Stimulated activated naive B cell treated with anti-CD40 and anti-IgM and Interleukin-4, amounts not matched to agents 10 μg/mL and 1 μg/mL and 100 μg/mL, for 72 hours (primary cell): ENCODE data around the gene PFKFB4.

Experiments
- ATAC-seq, 2 donors: fragments of 150-1000 bp; cut with Tn5 transposase; replicated peaks; 2 replicates each; pipeline ENCODE4 v1.10.0; 2021; ENCODE audit warnings: moderate library complexity in 1 of 2
- DNase-seq: peaks from one replicate; pipeline ENCODE4 v3.0.0; 2021
- H3K27ac Mint-ChIP-seq: one replicate; pipeline ENCODE4 v1.8.0; 2022; ENCODE audit warnings: mild to moderate bottlenecking, mixed read lengths
- H3K27me3 Mint-ChIP-seq, 2 donors: one replicate each; pipeline ENCODE4 v1.8.0; 2022; ENCODE audit warnings: mixed read lengths in 2 of 2
- H3K36me3 Mint-ChIP-seq, 2 donors: one replicate each; pipeline ENCODE4 v1.8.0; 2022; ENCODE audit warnings: mixed read lengths in 2 of 2, mild to moderate bottlenecking in 1 of 2
- H3K4me1 Mint-ChIP-seq, 2 donors: one replicate each; pipeline ENCODE4 v1.8.0; 2022; ENCODE audit warnings: mixed read lengths in 2 of 2, mild to moderate bottlenecking in 1 of 2
- H3K4me3 Mint-ChIP-seq, 2 donors: one replicate each; pipeline ENCODE4 v1.8.0; 2022; ENCODE audit warnings: mild to moderate bottlenecking in 2 of 2, mixed read lengths in 2 of 2, moderate library complexity in 1 of 2
- H3K9me3 Mint-ChIP-seq, 2 donors: one replicate each; pipeline ENCODE4 v1.8.0; 2022; ENCODE audit warnings: mixed read lengths in 2 of 2, mild to moderate bottlenecking in 1 of 2

PFKFB4 gene

DNA sequence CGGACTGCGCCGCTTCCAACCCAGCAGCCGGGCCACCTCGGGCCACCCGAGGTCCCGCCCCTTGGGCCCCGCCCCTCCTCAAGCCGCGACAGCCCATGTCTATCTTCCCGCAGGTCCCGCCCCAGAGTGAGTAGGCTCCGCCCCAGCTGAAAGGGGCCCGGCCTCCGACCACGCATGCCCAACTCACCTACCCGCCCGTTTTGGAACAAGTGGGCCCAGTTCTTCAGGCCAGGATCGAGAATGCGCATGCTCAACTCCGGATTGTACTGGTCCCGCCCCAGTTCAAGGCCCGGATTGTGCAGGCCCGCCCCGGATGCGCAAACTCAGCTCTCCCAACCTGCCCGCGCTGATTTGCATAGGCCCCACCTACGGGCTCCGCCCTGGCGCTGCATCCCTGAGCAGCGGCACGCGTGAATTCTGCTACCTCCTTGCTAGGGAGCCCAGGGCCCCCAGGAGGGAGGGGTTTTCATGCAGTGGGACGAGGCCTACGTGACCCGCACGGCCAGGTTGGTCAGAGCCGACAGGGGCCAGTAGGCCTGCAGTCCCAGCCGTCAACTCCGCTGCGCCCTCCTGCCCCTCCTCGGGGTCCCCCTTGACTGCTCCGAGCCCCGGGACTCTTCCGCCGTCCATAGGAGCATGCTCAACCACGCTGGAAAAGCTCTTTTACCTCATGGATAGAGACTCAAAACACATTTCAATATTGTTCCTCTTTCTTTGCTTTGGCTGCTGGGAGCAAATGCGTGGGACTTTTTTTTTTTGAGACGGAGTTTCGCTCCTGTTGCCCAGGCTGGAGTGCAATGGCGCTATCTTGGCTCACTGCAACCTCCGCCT, at the start of gene PFKFB4:
Gene PFKFB4, minus strand, starts transcription at position 8 of the 831 bp plus-strand sequence. CDS start 26 bp downstream, outside the sequence.
- peak within 1 kb of the TSS; percentile 96 for H3K27ac Mint-ChIP-seq
- H3K4me3 Mint-ChIP-seq: peak within 1 kb of the TSS; percentile 87
- no peaks in the 10 kb centered on the region for H3K9me3 Mint-ChIP-seq
- H3K36me3 Mint-ChIP-seq: no peaks in the 10 kb centered on the region
- ATAC-seq: peak; percentile 90 to 91
- peak; percentile 99 for DNase-seq
- no peaks in the 10 kb centered on the region for H3K27me3 Mint-ChIP-seq
- H3K4me1 Mint-ChIP-seq: peaks cover 32 to 45% of the 10 kb centered on the region in 2 donors

DNA sequence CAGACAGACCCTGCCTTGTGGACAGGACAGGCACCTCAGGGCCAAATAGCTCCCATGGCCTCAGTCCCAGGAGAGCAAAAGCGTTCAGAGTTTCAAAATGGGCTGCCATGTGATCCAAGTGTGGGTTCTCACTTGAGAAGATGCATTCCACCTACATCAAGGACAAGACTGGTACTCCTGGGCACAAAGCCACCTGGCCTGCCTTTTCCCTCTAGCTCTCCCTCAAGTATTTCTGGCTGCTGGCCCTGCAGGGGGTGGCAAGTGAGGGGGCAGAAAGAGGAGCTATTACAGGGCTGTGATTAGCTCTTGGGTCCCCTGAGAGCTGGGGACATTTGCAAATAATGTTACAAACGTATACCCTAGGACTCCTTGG, 45.0 kb upstream of the PFKFB4 start:
- Mint-ChIP-seq H3K27me3 (no peaks in the 10 kb centered on the region), H3K4me1 (peaks cover 0 to 2% of the 10 kb centered on the region in 2 donors), H3K4me3 (no peak overlapping the region), H3K36me3 (peaks cover 29 to 64% of the 10 kb centered on the region in 2 donors), H3K9me3 (no peaks in the 10 kb centered on the region), H3K27ac (no peak overlapping the region)
- ATAC-seq (no peak), DNase-seq (no peak)

DNA sequence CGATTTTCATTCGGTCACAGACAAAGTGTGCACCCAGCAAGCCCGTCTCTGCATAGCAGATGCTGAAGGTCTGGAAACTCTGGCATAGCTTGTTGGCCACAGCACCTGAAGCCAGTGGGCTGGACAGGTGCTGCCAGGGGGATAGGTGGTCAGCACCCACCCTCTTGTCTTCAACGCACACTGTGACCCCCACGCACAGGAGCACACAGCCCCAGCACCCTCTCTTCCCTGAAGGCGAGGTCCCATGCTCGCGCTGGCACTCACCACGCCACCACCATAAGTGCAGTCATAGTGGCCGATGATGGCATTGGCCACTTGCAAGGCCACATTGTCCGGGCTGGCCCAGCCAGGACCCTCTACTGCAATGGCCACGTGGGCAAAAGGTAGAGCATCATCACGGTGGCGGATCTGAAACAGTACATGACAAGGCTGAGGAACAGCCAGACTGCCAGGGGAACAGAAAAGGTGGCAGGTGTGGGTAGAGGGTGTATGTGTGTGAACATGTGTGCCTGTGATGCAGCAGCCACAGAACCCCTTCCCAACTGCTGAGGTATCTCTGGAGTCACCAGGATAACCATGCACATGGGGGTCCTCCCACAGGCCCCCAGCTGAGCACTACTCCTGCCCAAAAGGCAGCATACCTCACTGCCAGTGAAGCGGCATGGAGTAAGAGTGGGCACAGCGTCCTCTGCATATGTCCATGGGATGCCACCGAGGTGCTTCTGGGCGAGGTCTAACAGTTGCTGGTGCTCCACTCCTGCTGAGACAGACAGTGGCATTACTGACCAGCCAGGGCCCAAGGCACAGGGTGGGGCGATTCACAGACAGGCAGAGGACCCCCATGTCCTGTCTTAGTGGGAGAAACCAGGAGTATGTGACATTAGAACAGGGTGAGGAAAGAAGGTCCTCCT, 44.4 kb upstream of the PFKFB4 start:
- Mint-ChIP-seq H3K27me3 (peaks cover 0 to 2% of the 10 kb centered on the region in 2 donors), H3K27ac (no peak overlapping the region), H3K4me1 (peaks cover 0 to 5% of the 10 kb centered on the region in 2 donors), H3K4me3 (no peak overlapping the region), H3K36me3 (peaks cover 29 to 65% of the 10 kb centered on the region in 2 donors), H3K9me3 (no peaks in the 10 kb centered on the region)
- DNase-seq (no peak), ATAC-seq (no peak)

DNA sequence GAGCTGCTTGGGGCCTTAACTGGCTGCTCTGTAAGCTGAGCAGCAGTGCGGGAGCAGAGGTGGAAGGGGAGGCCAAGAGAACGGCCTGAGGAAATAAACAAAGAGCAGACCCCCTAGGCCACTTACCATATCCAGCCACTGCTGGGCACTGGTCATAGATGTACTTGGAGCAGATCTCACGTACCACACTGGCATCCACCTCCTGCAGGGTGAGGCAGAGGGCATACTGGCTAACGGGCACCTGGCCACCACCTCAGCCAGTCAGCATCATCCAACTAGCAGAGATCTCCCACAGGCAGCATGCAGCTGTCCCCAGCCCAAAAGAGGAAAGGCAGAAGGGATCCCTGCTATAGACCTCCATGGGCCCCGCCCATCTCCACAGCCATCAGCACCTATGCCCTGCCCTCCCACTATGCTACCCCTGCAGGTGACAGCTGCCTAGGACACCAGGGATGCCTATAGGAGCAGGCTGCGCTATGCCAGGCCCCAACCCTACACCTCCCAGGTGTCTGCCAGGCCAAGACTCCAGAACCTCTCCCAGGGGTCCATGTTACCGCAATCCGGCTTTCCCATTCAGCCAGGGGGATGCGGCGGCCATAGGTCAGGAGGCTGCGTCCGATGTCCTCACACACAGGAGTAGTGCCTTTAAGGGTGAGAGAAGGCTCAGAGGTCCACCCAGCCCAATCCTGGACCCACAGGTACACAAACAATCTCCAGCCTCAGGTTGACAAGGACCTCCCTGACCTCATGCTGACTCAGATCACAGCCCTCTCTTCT, 43.1 kb upstream of the PFKFB4 start:
- Mint-ChIP-seq H3K4me3 (no peak overlapping the region), H3K9me3 (no peaks in the 10 kb centered on the region), H3K4me1 (peaks cover 5% of the 10 kb centered on the region in 2 donors), H3K36me3 (peaks cover 27 to 57% of the 10 kb centered on the region in 2 donors), H3K27me3 (peaks cover under 1 to 4% of the 10 kb centered on the region in 2 donors), H3K27ac (no peak overlapping the region)
- ATAC-seq (no peak), DNase-seq (no peak)

DNA sequence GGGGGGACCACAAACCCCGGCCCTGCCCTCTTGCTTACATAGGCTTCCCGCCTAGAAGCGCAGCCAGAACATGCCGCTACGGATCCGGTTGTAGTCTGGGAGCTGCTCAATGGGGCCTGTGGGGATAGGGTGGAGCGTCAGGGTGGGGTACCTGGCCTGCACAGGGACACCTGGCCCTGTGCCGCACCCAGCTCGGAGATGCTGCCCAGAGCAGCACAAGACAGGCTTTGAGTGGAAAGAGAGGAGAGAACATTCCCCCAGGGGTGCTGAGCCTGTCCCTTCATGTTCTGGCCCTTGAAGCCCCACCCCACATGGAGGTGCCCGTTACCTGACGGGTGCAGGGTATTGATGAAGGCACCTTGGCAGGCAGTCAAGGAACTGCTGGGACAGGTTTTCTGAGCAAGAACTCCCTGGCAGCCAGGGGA, 42.5 kb upstream of the PFKFB4 start:
- H3K27ac Mint-ChIP-seq: no peak overlapping the region

DNA sequence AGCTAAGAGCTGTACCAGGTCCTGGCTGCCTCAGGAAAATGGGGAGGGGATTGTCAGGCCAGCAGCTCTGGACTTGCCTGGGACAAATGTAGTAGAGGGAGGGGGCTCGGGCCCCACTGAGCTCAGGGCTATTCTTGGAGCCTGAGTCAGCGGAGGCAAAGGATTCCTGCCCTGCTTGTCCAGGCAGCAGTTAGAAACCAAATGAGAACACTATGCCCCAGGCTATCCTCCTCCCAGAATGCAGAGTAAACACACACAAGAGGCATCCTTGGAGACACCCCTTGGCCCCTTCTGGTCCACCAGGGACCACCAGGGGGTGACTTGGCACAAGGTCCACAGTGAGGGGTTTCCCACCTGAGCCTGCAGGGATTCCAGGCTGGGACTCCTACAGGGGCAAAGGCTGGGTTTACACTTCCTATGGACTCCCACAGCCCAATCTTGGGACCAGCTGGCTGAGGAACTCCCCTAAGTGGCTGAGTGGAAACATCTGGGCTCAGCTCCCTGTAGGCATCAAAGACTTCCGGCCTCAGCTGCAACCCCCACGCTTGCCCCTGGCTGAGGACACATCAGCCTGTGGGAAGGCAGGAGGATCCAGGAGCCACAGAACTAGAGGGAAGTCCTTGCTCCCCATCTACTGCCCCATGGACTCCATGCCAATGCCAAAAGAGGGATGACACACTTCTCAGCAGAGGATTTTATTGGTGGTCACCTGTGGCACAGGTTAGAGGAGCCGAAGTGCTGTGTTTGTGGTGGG, 41.9 kb upstream of the PFKFB4 start:
- H3K27me3 Mint-ChIP-seq: peaks cover 10 to 11% of the 10 kb centered on the region in 2 donors
- peak overlapping the region; percentile 31 for H3K27ac Mint-ChIP-seq
- DNase-seq (no peak), ATAC-seq (no peak)
- no peak overlapping the region for H3K4me3 Mint-ChIP-seq
- no peaks in the 10 kb centered on the region for H3K9me3 Mint-ChIP-seq
- peaks cover 20 to 50% of the 10 kb centered on the region in 2 donors for H3K36me3 Mint-ChIP-seq
- peaks cover 10 to 11% of the 10 kb centered on the region in 2 donors for H3K4me1 Mint-ChIP-seq

More for the DNA sequence above, 42.5 kb upstream of the PFKFB4 start:
- Mint-ChIP-seq H3K36me3 (peaks cover 21 to 51% of the 10 kb centered on the region in 2 donors), H3K9me3 (no peaks in the 10 kb centered on the region), H3K4me1 (peaks cover 10 to 11% of the 10 kb centered on the region in 2 donors), H3K4me3 (no peak overlapping the region), H3K27me3 (peaks cover 7 to 9% of the 10 kb centered on the region in 2 donors)
- DNase-seq (no peak), ATAC-seq (no peak)

DNA sequence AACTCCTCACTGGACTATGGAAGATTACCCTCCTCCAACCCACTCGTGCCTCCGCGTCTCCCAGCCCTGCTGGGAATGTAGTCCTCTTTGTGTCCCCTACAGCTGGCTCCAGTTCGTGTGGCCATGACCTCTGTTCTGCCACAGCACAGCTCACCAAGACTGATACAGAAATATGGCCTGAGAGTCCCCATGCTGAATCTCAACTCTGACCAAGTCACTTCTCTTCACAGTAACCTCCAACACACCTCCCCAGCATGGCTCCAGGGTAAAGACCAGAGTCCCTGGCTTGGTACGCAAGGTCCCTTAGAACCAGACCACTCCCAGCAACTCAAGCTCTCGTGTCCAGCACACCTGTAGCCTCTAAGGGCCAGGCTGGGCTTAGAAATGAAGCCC, 40.8 kb upstream of the PFKFB4 start:
- H3K4me3 Mint-ChIP-seq: no peak overlapping the region
- H3K36me3 Mint-ChIP-seq: peaks cover 14 to 42% of the 10 kb centered on the region in 2 donors
- peaks cover 20 to 22% of the 10 kb centered on the region in 2 donors for H3K27me3 Mint-ChIP-seq
- DNase-seq (no peak), ATAC-seq (no peak)
- peaks cover 10 to 11% of the 10 kb centered on the region in 2 donors for H3K4me1 Mint-ChIP-seq
- H3K9me3 Mint-ChIP-seq: no peaks in the 10 kb centered on the region
- peak overlapping the region; percentile 87 for H3K27ac Mint-ChIP-seq

DNA sequence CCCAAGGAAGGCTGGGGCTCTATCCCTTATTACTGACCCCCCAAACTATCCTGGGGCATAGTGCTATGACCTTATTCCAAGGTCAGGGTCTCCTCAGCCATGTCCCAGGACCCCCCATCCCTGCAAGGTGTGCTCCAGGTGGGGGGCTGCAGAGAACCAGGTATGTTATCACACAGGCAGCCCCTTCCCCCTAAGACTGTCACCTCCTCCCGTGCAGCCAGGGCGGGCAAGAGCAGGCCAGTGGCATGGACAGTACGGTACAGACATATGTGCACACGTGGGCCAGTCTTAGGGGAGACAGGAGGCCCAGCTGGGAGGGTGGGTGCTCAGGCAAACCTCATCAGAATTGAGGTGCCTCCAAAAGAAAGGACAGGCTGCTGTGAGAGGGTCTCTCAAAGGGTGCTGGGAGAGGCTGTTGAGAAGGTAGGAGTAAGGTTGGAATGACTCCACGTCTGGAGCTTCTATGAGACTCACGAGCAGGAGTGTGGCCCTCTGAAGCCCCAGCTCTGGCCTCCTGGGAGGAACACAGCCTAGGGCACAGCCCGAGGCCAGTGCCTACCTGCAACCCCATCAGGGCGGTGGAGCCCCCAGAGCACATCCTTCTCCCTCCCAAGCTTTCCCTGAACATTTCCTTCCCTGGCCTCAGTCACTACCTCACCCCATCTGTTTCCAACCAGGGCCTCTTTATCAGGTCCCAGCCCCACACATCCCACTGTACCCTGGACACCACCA, 40.2 kb upstream of the PFKFB4 start:
- no peaks in the 10 kb centered on the region for H3K9me3 Mint-ChIP-seq
- H3K4me3 Mint-ChIP-seq: no peak overlapping the region
- peaks cover 20 to 27% of the 10 kb centered on the region in 2 donors for H3K27me3 Mint-ChIP-seq
- H3K27ac Mint-ChIP-seq: no peak overlapping the region
- no peak for DNase-seq
- H3K36me3 Mint-ChIP-seq: peaks cover 12 to 38% of the 10 kb centered on the region in 2 donors
- peaks cover 10 to 11% of the 10 kb centered on the region in 2 donors for H3K4me1 Mint-ChIP-seq
- ATAC-seq: peak in 1 of 2 donors; percentile 6

DNA sequence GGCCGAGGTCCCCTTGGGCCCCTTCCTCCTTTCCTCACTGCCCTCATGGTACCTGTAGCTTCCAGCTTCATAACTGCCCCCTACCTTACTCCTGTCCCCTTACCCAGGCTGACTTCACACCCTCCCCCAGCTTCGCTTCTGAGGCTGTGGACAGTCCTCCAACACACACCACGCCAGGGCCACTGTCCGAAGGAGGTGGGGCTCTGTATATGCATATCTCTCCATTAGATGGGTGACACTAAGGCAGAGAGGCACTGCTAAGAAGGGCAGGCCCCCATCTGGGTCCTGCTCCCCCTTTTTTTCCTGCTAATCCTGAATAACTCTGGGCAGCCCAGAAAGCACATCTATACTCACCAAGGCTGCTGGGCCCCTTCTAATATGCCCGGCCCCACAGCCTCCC, 39.6 kb upstream of the PFKFB4 start:
- Mint-ChIP-seq H3K4me3 (no peak overlapping the region), H3K27me3 (peaks cover 21 to 29% of the 10 kb centered on the region in 2 donors), H3K36me3 (peaks cover 12 to 38% of the 10 kb centered on the region in 2 donors), H3K4me1 (peaks cover 10 to 11% of the 10 kb centered on the region in 2 donors), H3K9me3 (no peaks in the 10 kb centered on the region), H3K27ac (no peak overlapping the region)
- no peak for DNase-seq
- no peak for ATAC-seq

DNA sequence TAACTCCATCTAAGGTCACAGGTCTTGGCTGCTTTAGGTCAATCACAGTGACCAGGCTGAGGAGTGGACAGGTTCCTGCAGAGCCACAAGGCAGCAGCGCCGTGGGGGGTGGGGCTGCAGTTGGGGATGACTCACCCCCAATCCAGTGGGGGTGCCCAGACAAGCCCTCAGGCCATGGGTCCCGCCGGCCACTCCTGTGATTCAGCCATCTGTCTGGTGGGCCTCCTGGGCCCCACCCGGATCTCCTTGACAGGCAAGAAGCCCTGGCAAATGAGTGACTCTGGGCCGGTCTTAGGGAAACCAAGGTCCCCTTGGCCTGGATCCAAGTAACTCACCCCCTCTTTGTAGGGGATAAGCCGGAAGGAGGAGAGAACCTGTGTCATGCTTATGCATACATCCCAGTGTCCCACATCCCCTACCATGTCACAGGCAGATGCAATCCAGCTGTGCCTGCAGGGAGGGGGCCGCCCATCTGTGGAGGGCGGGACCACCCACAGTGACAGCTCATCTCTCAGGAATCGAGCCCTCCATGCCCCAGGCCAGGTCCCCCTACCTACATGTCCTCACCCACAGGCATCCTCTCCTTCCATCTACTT, 39.0 kb upstream of the PFKFB4 start:
- no peaks in the 10 kb centered on the region for H3K9me3 Mint-ChIP-seq
- H3K4me3 Mint-ChIP-seq: peak overlapping the region; percentile 53 to 70
- peaks cover 10 to 11% of the 10 kb centered on the region in 2 donors for H3K4me1 Mint-ChIP-seq
- peaks cover 27 to 35% of the 10 kb centered on the region in 2 donors for H3K27me3 Mint-ChIP-seq
- H3K27ac Mint-ChIP-seq: no peak overlapping the region
- ATAC-seq (peak; percentile 23 to 27), DNase-seq (no peak)
- H3K36me3 Mint-ChIP-seq: peaks cover 12 to 34% of the 10 kb centered on the region in 2 donors

DNA sequence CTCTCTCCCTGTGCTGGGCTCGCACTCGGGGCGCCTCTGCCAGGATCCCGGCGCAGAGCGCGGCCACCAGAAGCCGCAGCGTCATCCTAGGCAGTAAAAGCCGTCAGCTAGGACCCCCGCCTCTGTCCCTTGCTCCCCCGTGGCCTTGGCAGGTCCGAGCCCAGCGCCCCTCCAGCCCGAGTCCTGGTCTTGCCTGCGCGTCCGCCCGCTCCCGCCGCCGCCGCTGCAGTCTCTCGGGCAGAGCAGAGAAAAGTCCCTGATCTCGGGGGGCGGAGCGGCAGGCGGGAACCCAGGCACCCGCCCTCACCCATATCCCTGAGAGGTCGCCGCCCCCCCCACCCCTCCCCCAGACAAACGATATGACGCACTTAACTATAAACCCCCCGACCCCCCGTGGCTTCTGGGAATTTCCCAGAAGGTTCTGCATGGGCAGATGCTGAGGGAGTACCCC, 38.5 kb upstream of the PFKFB4 start, which contains the start of gene COL7A1:
Gene COL7A1, minus strand, starts transcription at position 255 of the 451 bp plus-strand sequence. Its CDS starts 170 bp downstream, at position 85.
- no peaks in the 10 kb centered on the region for H3K9me3 Mint-ChIP-seq
- DNase-seq: no peak
- H3K4me3 Mint-ChIP-seq: peak within 1 kb of the TSS; percentile 70 to 75
- peaks cover 31 to 38% of the 10 kb centered on the region in 2 donors for H3K27me3 Mint-ChIP-seq
- ATAC-seq: peak; percentile 38 to 46
- H3K36me3 Mint-ChIP-seq: peaks cover 11 to 30% of the 10 kb centered on the region in 2 donors
- H3K4me1 Mint-ChIP-seq: peaks cover 10 to 11% of the 10 kb centered on the region in 2 donors
- H3K27ac Mint-ChIP-seq: peak within 1 kb of the TSS; percentile 25

DNA sequence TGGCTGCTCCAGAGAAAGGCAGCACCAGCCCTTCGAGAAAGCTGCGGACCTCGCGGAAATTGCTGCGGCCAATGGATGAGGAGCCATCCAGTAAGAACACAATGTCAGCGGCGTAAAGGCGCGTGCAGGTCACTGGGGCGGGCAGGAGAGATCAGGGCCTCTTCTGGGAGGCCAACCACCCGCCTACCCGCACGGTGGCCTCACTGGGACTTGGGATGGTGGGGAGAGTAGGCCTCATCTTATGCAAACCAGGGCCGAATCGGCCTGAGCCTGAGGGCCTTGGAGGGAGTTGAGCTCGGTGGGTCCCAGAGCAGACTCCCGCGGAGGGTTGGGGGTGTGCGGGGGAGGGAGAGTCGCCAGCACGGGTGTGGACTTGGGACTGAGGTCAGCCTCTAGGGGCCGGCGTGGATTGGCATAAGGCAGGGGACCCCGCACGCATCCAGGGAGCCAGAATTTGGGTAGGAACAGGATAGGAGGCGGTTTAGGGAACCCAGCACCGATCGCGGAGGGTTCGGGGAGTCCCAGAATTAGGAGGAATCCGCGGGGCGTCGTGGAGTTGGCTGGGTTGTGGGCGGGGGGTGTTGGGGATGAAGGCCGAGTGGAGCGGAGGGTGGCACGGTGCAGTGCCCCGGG, 37.9 kb upstream of the PFKFB4 start:
- ATAC-seq (peak; percentile 5 to 13), DNase-seq (no peak)
- Mint-ChIP-seq H3K27ac (peak overlapping the region; percentile 25), H3K36me3 (peaks cover 8 to 26% of the 10 kb centered on the region in 2 donors), H3K9me3 (no peaks in the 10 kb centered on the region), H3K27me3 (peaks cover 37 to 43% of the 10 kb centered on the region in 2 donors), H3K4me1 (peaks cover 10 to 11% of the 10 kb centered on the region in 2 donors), H3K4me3 (peak overlapping the region; percentile 70 to 75)
